PFSK-1 (cell line): ENCODE data around the gene ZDHHC8.

Experiments
- FOXP2 ChIP-seq: optimal IDR thresholded peaks from 2 replicates; pipeline ENCODE3; 2011; ENCODE audit warnings: borderline replicate concordance, control low read depth, inconsistent platforms; ENCODE audit not compliant: insufficient read depth; ENCODE audit errors: extremely low read length, extremely low read depth
- POLR2AphosphoS5 ChIP-seq: IDR thresholded peaks from 2 replicates; pipeline ENCODE4 v1.6.1; 2012; ENCODE audit warnings: low read depth, mild to moderate bottlenecking, control low read depth, low read length, moderate library complexity
- REST ChIP-seq, 2 experiments: IDR thresholded peaks; 2 replicates each; pipeline versions ENCODE4 v1.6.1 to v1.8.0; 2011 to 2012; ENCODE audit warnings: low read depth in 2 of 2, low read length in 2 of 2, control low read depth in 1 of 2, inconsistent platforms in 1 of 2, mild to moderate bottlenecking in 1 of 2, moderate library complexity in 1 of 2; ENCODE audit not compliant: insufficient read depth in 1 of 2
- SIN3A ChIP-seq: IDR thresholded peaks from 2 replicates; pipeline ENCODE4 v1.6.1; 2012; ENCODE audit warnings: mild to moderate bottlenecking, low read length, moderate library complexity, borderline replicate concordance; ENCODE audit not compliant: insufficient read depth
- TAF1 ChIP-seq: IDR thresholded peaks from 2 replicates; pipeline ENCODE4 v1.6.1; 2012; ENCODE audit warnings: low read length, control low read depth, borderline replicate concordance; ENCODE audit not compliant: insufficient read depth

Gene ZDHHC8

GRCh38 chr22:20156042-20156389, 24.4 kb downstream of the ZDHHC8 start:
- TF ChIP-seq TAF1: no peak
- TF ChIP-seq POLR2AphosphoS5: no peak
- TF ChIP-seq REST (IDR thresholded peaks at IDR 0.05; ENCODE audit: insufficient read depth in 1 of 2, low read depth in 2 of 2, low read length in 2 of 2): no peak
- no peak for TF ChIP-seq FOXP2
- no peak for TF ChIP-seq SIN3A

GRCh38 chr22:20156611-20157429, 25.2 kb downstream of the ZDHHC8 start:
- TF ChIP-seq FOXP2: no peak

GRCh38 chr22:20157430-20158183, 26.0 kb downstream of the ZDHHC8 start:
- TF ChIP-seq TAF1: no peak
- TF ChIP-seq POLR2AphosphoS5: no peak
- no peak for TF ChIP-seq FOXP2
- no peak for TF ChIP-seq SIN3A
- TF ChIP-seq REST (IDR thresholded peaks at IDR 0.05; ENCODE audit: insufficient read depth in 1 of 2, low read depth in 2 of 2, low read length in 2 of 2): no peak

GRCh38 chr22:20158391-20159036, 26.9 kb downstream of the ZDHHC8 start:
- no peak for TF ChIP-seq TAF1
- TF ChIP-seq REST (IDR thresholded peaks at IDR 0.05; ENCODE audit: insufficient read depth in 1 of 2, low read depth in 2 of 2, low read length in 2 of 2): no peak
- no peak for TF ChIP-seq FOXP2
- no peak for TF ChIP-seq POLR2AphosphoS5
- no peak for TF ChIP-seq SIN3A

DNA sequence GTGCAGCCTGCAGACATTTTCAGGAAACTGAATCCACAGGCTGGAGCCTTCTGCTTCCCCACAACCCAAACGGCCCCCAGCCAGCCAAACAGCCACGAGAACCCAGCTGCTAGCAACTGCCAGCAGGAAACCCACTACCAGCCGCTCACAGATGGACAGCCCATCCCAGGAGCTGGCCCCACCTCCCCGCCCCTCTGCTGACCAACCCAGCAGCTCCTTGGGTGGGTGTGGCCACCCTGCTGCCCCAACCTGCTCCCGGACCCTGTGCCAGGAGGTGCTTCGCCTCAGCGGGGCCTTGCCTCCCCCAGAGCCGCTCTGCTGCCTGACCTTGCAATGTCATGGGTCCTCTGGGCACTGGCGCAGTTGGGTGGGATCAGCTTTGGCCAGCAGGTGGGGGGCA, 27.5 kb downstream of the ZDHHC8 start:
- TF ChIP-seq SIN3A (no peak), POLR2AphosphoS5 (no peak), FOXP2 (no peak), TAF1 (no peak), REST (IDR thresholded peaks at IDR 0.05; ENCODE audit: insufficient read depth in 1 of 2, low read depth in 2 of 2, low read length in 2 of 2) (no peak)
